ENCODE data around the gene AADACL4. TPM values are rescaled to one million over a fixed set of nuclear protein-coding genes. Genes with fewer than 3 reads are reported as not detected.

Gene AADACL4
- total and polyA plus RNA-seq, 8 donors, result not detected

- TF ChIP-seq, protein P1, sequence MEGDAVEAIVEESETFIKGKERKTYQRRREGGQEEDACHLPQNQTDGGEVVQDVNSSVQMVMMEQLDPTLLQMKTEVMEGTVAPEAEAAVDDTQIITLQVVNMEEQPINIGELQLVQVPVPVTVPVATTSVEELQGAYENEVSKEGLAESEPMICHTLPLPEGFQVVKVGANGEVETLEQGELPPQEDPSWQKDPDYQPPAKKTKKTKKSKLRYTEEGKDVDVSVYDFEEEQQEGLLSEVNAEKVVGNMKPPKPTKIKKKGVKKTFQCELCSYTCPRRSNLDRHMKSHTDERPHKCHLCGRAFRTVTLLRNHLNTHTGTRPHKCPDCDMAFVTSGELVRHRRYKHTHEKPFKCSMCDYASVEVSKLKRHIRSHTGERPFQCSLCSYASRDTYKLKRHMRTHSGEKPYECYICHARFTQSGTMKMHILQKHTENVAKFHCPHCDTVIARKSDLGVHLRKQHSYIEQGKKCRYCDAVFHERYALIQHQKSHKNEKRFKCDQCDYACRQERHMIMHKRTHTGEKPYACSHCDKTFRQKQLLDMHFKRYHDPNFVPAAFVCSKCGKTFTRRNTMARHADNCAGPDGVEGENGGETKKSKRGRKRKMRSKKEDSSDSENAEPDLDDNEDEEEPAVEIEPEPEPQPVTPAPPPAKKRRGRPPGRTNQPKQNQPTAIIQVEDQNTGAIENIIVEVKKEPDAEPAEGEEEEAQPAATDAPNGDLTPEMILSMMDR (IDR thresholded peaks at IDR 0.05), result peak; percentile 35 to 46 (median 38)
- peak overlapping the region in 2 of 4 donors; percentile 44 to 47 for H3K27ac ChIP-seq
These were observed 42.8 kb upstream of the AADACL4 start for GRCh38 chr1:12600880-12601633.

GRCh38 chr1:12601700-12602658 is 41.9 kb upstream of the AADACL4 start:
- TF ChIP-seq, protein P1 (IDR thresholded peaks at IDR 0.05), result no peak
- peaks cover 34 to 68% (median 42%) of the 10 kb centered on the region in 3 donors for H3K4me1 ChIP-seq
- intact Hi-C loops (cut with DNase I), result no loop called here
- FAIRE-seq, result no peak
- H3K27ac ChIP-seq, result peak overlapping the region in 2 of 4 donors; percentile 28 to 29
- WGBS, 2 donors, result 45 to 48% methylated on average over 13 of the region's 13 CpGs
- no peaks in the 10 kb centered on the region for H3K36me3 ChIP-seq
- peak; percentile 1 to 48 (median 24) for ATAC-seq
- H3K4me3 ChIP-seq, result no peak overlapping the region
- no peaks in the 10 kb centered on the region for H3K9me3 ChIP-seq
- H3K27me3 ChIP-seq, result no peaks in the 10 kb centered on the region
- peak in 1 of 6 donors; percentile 32 for DNase-seq

More at GRCh38 chr1:12600880-12601633, 42.8 kb upstream of the AADACL4 start:
- no peak for FAIRE-seq
- H3K4me1 ChIP-seq, result peaks cover 36 to 76% (median 42%) of the 10 kb centered on the region in 3 donors
- no peaks in the 10 kb centered on the region for H3K36me3 ChIP-seq
- H3K27me3 ChIP-seq, result no peaks in the 10 kb centered on the region
- H3K9me3 ChIP-seq, result no peaks in the 10 kb centered on the region
- intact Hi-C loops (cut with DNase I), result no loop called here
- WGBS, 2 donors, result 35% methylated on average over 9 of the region's 9 CpGs
- peak in 4 of 6 donors; percentile 43 to 78 (median 70) for DNase-seq
- no peak overlapping the region for H3K4me3 ChIP-seq
- ATAC-seq, result peak; percentile 49 to 68 (median 66)

GRCh38 chr1:12602659-12603024 is 41.2 kb upstream of the AADACL4 start:
- no peaks in the 10 kb centered on the region for H3K27me3 ChIP-seq
- H3K36me3 ChIP-seq, result no peaks in the 10 kb centered on the region
- 77 to 79% methylated on average over 6 of the region's 6 CpGs for WGBS, 2 donors
- H3K9me3 ChIP-seq, result no peaks in the 10 kb centered on the region
- H3K27ac ChIP-seq, result peak overlapping the region in 1 of 4 donors; percentile 28
- FAIRE-seq (no peak), DNase-seq (no peak), ATAC-seq (no peak)
- H3K4me3 ChIP-seq, result no peak overlapping the region
- peaks cover 34 to 68% (median 42%) of the 10 kb centered on the region in 3 donors for H3K4me1 ChIP-seq
- intact Hi-C loops (cut with DNase I), result no loop called here
- TF ChIP-seq, protein P1 (IDR thresholded peaks at IDR 0.05), result no peak

DNA sequence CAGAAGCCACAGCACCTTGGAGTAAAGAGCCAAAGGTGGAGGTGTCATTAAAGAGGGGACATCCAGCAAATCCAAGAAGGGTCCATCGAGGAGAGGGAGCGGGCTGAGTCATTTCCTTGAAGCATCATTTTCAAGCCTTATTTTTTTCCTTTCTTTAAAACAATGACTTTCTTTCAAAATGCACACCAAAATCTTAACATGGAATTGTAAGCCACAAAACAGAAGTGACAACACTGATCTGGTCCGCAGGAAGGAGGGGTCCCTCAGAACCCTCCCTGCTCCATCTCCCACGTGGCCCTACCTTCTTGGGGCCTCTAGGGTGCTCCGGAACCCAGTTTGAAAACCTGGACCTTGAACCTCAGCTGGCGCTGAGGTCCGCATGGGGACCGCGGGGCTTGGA is 40.7 kb upstream of the AADACL4 start:
- intact Hi-C loops (cut with DNase I), result no loop called here
- WGBS, 2 donors, result 71 to 72% methylated on average over 9 of the region's 9 CpGs
- Histone ChIP-seq H3K36me3 (no peaks in the 10 kb centered on the region), H3K9me3 (no peaks in the 10 kb centered on the region), H3K27ac (no peak overlapping the region), H3K4me3 (no peak overlapping the region), H3K27me3 (no peaks in the 10 kb centered on the region), H3K4me1 (peaks cover 34 to 62% (median 37%) of the 10 kb centered on the region in 3 donors)
- ATAC-seq (no peak), DNase-seq (peak in 1 of 6 donors; percentile 28), FAIRE-seq (no peak)
- TF ChIP-seq, protein P1 (IDR thresholded peaks at IDR 0.05), result no peak
